Activated naive CD8-positive, alpha-beta T cell treated with anti-CD3 and anti-CD28 coated beads, Interleukin-2, amount 50 U/mL, for 24 hours (primary cell): ENCODE measurements around the gene EPHA3.

ENCODE experiments used
- ATAC-seq: fragments of 150-1000 bp; cut with Tn5 transposase; one replicate; pipeline ENCODE4 v1.10.0; 2021
- DNase-seq: peaks from one replicate; pipeline ENCODE4 v3.0.0; 2021
- H3K27ac Mint-ChIP-seq: one replicate; pipeline ENCODE4 v1.8.0; 2021; ENCODE audit warnings: mild to moderate bottlenecking, mixed read lengths
- H3K27me3 Mint-ChIP-seq: one replicate; pipeline ENCODE4 v1.8.0; 2021; ENCODE audit warnings: mixed read lengths
- H3K36me3 Mint-ChIP-seq: one replicate; pipeline ENCODE4 v1.8.0; 2021; ENCODE audit warnings: low read depth, mixed read lengths
- H3K4me1 Mint-ChIP-seq: one replicate; pipeline ENCODE4 v1.8.0; 2021; ENCODE audit warnings: mixed read lengths
- H3K4me3 Mint-ChIP-seq: one replicate; pipeline ENCODE4 v1.8.0; 2021; ENCODE audit warnings: mild to moderate bottlenecking, moderate library complexity, mixed read lengths
- H3K9me3 Mint-ChIP-seq: one replicate; pipeline ENCODE4 v1.8.0; 2021; ENCODE audit warnings: mixed read lengths

The EPHA3 gene

DNA sequence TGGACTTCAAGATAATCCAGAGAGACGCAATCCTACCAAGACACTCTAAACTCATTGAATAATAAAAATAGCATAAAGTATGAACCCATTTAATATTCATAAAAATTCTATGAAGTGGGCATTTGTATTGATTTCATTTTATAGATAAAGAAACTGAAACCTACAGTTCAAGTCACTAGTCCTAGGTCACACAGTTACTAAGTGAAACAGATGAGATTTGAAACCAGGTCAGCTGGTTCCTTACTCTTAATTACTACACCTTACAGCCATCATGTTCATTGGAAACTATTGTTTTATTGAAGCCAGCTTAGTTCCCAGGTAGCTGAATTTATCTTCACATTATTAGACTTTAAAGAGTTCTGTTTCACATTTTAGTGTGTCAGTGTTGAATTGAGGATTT, 158.7 kb downstream of the EPHA3 start:
- H3K27me3 Mint-ChIP-seq: no peaks in the 10 kb centered on the region
- ATAC-seq (no peak), DNase-seq (no peak)
- H3K27ac Mint-ChIP-seq: no peak overlapping the region
- H3K4me1 Mint-ChIP-seq: no peaks in the 10 kb centered on the region
- H3K4me3 Mint-ChIP-seq: no peak overlapping the region
- no peaks in the 10 kb centered on the region for H3K36me3 Mint-ChIP-seq
- peaks cover 8% of the 10 kb centered on the region for H3K9me3 Mint-ChIP-seq

DNA sequence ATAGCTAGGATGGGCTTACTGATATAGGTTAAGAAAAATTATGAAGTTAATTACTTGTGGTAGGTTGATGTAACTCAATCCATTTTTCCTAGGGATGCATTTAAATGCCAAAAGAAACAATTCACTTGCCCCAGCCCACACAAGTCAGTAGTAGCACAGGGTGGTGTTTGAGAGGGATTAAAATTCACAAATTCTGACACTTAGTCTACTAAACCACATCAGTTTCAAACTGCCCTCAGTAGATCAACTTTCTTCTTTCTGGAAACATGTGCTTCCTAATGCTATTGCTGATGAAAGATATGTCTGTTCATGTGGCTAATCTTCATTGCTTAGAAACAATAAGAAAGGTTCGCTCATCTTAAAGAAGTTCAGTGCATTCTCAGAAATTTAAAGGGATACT, 160.6 kb downstream of the EPHA3 start:
- DNase-seq: no peak
- H3K27me3 Mint-ChIP-seq: no peaks in the 10 kb centered on the region
- H3K36me3 Mint-ChIP-seq: no peaks in the 10 kb centered on the region
- peaks cover 8% of the 10 kb centered on the region for H3K9me3 Mint-ChIP-seq
- ATAC-seq: no peak
- H3K4me1 Mint-ChIP-seq: no peaks in the 10 kb centered on the region
- no peak overlapping the region for H3K4me3 Mint-ChIP-seq
- H3K27ac Mint-ChIP-seq: no peak overlapping the region

DNA sequence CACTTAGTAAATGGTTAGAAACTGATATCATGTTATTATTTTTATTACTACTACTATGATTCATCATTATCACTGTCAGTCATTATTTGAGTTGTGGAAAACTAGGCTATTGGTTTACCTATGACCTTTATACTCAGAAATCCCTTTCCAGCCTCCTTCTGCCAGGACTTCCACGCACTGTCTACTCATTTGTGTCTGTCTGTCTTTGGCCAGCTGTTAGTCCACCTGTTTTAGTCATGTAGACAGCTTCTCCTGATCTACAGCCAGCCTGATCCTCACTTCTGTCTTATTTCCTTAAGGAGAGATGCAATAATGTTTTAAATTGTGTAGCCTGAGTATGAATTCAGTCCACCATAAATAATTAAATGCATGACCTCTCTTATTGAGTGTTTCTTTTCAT, 162.8 kb downstream of the EPHA3 start:
- Mint-ChIP-seq H3K27ac (no peak overlapping the region), H3K9me3 (no peaks in the 10 kb centered on the region), H3K27me3 (no peaks in the 10 kb centered on the region), H3K36me3 (no peaks in the 10 kb centered on the region), H3K4me3 (no peak overlapping the region), H3K4me1 (no peaks in the 10 kb centered on the region)
- ATAC-seq (no peak), DNase-seq (no peak)

DNA sequence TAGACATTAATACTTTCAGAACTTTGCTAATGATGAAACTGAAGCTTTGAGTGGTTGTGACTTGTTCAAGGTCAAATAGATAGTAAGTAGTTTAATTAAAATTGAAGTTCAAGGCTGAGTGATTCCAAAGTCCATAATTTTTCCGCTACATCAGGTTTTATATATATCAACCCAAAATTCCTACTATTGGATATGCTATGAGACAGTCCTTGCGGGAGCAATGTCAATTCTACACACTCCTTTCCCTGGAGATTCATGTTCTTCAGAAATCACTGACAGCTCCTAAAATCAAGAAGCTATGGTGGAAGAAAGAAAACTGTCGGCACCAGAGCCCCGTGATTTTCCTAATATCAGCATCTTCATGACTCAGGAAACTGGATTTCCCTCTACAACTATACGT, 167.6 kb downstream of the EPHA3 start:
- no peak overlapping the region for H3K4me3 Mint-ChIP-seq
- ATAC-seq: no peak

DNA sequence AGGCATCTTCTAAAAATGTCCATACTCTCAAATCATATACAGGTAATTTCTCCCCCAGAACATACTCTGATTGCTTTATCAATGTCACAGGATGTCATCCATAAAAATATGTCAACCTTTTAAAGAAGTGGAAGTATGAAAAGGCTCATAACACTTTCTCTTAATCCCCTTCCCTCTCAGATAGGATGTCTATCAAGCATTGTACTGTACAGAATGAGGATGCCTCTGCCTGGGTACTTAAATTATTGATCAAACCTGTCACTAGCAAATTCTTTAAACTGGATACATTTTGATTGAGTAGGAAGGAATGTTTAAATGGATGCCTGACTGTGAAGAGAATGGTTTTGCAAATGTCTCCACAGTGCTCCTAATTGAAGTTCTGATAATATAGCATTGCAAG, 168.7 kb downstream of the EPHA3 start:
- Mint-ChIP-seq H3K4me3 (no peak overlapping the region), H3K9me3 (no peaks in the 10 kb centered on the region), H3K4me1 (no peaks in the 10 kb centered on the region), H3K27me3 (no peaks in the 10 kb centered on the region), H3K36me3 (no peaks in the 10 kb centered on the region), H3K27ac (no peak overlapping the region)
- DNase-seq: no peak
- no peak for ATAC-seq

More for the DNA sequence above, 167.6 kb downstream of the EPHA3 start:
- no peaks in the 10 kb centered on the region for H3K36me3 Mint-ChIP-seq
- no peaks in the 10 kb centered on the region for H3K9me3 Mint-ChIP-seq
- DNase-seq: no peak
- no peaks in the 10 kb centered on the region for H3K4me1 Mint-ChIP-seq
- no peaks in the 10 kb centered on the region for H3K27me3 Mint-ChIP-seq
- H3K27ac Mint-ChIP-seq: no peak overlapping the region

DNA sequence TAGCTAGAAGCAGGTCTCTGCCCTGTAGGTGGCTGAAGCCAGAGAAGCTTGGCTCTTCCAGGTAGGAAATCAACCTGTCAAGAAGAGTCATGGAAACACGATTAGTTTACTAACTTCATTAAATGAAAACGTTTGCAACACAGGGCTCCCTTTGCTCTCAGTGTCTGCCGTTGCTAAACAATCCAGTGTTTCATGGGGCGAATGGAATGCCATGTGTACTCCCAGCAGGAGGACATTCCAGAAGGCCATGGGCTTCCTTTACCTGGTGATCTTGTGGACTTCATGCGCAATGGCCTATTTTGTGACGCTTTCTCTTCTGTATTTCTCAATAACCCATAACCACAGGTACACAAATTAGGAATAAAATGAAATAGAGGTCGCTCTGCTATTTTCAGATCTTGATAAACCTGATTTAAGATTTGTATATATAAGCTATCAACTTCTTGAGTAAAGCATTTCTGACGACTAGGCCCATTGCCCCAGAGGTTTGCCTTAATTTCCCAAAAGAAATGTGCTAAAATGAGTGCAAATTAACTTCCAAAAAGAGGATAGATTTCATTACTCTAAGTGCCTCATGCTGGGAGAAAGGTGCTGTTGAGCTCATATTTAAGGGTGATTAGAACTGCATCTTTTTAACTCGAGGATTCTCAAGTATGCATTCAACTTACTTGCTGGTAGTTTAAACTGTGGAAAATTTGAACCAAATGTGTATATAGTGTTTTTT, 171.0 kb downstream of the EPHA3 start:
- ATAC-seq: no peak
- DNase-seq: no peak
- Mint-ChIP-seq H3K9me3 (no peaks in the 10 kb centered on the region), H3K4me1 (no peaks in the 10 kb centered on the region), H3K27me3 (no peaks in the 10 kb centered on the region), H3K27ac (no peak overlapping the region), H3K4me3 (no peak overlapping the region), H3K36me3 (no peaks in the 10 kb centered on the region)

DNA sequence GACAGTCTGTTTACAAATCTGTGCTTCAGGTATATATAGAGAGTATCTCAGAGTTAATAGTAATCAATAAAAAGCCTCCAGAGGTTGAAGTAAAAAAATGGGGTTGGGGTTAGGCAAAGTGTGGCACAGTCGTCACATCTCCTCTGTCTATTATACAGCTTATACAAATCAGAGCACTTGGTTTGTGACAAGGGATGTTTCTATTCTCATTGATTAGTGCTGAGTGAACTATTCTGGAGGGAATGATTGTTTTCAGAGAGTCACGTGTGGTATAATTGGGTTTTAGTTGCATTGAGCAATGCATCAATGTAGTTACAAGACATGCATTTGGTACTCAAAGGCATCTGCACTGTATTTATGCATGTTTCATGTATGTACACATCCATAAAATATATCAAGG, 172.9 kb downstream of the EPHA3 start:
- H3K4me1 Mint-ChIP-seq: no peaks in the 10 kb centered on the region
- ATAC-seq (no peak), DNase-seq (no peak)
- H3K27me3 Mint-ChIP-seq: no peaks in the 10 kb centered on the region
- H3K27ac Mint-ChIP-seq: no peak overlapping the region
- H3K36me3 Mint-ChIP-seq: no peaks in the 10 kb centered on the region
- no peaks in the 10 kb centered on the region for H3K9me3 Mint-ChIP-seq
- no peak overlapping the region for H3K4me3 Mint-ChIP-seq

DNA sequence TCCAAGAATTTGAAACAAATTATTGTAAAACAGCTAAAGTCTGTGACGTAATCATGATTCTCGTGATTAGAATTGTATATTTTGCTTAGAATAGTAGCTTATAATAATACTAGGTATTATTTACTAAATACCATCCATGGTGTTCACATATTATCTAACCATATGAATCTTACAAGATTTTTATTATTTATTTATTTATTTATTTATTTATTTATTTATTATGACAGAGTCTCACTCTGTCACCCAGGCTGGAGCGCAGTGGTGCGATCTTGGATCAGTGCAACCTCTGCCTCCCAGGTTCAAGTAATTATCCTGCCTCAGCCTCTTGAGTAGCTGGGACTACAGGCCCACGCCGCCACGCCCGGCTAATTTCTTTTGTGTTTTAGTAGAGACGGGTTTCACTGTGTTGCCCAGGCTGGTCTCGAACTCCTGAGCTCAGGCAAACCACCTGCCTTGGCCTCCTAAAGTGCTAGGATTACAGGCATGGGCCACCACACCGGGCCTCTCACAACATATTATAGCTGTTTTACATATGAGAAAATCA, 173.5 kb downstream of the EPHA3 start:
- Mint-ChIP-seq H3K36me3 (no peaks in the 10 kb centered on the region), H3K4me1 (no peaks in the 10 kb centered on the region), H3K4me3 (no peak overlapping the region), H3K27me3 (no peaks in the 10 kb centered on the region), H3K9me3 (peaks cover 3% of the 10 kb centered on the region), H3K27ac (no peak overlapping the region)
- ATAC-seq (no peak), DNase-seq (no peak)

DNA sequence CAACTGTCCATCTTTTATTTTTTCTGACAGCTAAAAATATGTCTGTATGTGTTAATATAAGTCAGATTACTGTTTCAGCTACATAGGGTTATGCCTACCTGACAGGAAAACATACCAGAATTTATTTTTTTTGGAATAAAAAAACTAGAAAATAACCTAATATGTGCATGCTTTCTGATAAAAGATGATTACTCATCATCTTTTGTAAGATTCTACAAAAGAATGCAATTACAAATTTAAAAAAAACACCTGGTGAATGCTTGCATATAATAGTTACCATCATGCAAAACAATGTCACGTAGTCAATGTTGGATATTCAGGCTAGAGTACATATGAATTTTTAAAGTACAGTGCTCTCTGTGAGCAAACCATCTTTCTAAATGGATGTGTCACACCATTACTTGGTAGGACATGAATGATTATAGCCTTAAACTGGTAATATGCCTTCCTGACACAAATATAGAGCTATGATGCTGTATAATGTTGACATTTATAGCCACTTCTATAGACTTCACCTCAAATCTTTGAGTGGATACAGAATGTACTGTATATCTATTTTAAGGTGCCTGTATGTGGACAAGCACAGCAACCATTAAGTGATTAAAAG, 180.6 kb downstream of the EPHA3 start:
- Mint-ChIP-seq H3K4me1 (no peaks in the 10 kb centered on the region), H3K4me3 (no peak overlapping the region), H3K9me3 (peaks cover 10% of the 10 kb centered on the region), H3K27me3 (no peaks in the 10 kb centered on the region), H3K36me3 (no peaks in the 10 kb centered on the region), H3K27ac (no peak overlapping the region)
- ATAC-seq (no peak), DNase-seq (no peak)

DNA sequence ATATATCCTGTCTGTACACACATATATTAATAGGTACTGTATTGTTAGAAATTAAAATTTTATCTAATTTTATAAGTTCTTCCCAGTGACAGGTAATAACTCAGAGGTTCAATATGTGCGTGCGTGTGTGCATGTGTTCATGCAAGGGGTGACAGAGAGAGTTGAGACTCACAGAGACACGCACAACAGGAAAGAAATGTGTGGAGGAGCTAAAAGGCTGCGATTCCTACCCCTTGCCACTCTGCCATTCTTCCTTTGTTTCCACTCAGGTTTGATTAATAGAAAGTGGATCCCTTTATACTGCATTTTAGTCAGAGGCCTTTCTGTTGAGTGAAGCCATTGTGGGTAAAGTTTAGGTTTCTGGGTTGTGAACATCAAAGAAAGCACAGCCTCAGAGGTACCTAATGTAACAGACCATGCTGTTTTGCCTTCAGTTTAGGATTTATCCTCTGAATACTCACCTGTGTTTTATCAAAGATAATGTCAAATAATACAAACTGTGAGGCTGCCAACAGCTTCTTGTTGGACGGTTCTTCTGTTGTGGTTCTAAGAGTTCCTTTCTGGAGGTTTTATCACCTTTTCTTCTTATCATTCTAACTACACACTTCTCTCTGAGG, 182.3 kb downstream of the EPHA3 start:
- Mint-ChIP-seq H3K9me3 (peaks cover 14% of the 10 kb centered on the region), H3K27me3 (no peaks in the 10 kb centered on the region), H3K4me1 (no peaks in the 10 kb centered on the region), H3K27ac (no peak overlapping the region), H3K36me3 (no peaks in the 10 kb centered on the region), H3K4me3 (no peak overlapping the region)
- no peak for ATAC-seq
- DNase-seq: no peak

DNA sequence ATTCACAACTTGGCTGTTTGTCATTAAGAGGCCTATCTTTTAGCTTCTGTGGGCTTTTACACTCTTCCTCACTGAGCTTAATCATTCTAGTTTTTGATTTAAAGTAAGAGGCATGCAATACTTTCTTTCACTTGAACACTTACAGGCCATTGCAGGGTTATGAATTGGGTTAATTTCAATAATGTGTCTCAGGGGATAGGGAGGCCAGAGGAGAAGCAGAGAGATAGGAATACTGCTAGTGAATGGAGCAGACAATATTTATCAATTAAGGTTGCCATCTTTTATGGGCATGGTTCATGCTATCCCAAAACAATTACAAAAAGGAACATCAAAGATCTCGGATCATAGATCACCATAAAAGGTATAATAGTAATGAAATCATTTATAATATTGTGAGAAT, 189.8 kb downstream of the EPHA3 start:
- Mint-ChIP-seq H3K4me3 (no peak overlapping the region), H3K36me3 (no peaks in the 10 kb centered on the region), H3K4me1 (no peaks in the 10 kb centered on the region), H3K27ac (no peak overlapping the region), H3K9me3 (peaks cover 9% of the 10 kb centered on the region), H3K27me3 (no peaks in the 10 kb centered on the region)
- DNase-seq (no peak), ATAC-seq (no peak)

DNA sequence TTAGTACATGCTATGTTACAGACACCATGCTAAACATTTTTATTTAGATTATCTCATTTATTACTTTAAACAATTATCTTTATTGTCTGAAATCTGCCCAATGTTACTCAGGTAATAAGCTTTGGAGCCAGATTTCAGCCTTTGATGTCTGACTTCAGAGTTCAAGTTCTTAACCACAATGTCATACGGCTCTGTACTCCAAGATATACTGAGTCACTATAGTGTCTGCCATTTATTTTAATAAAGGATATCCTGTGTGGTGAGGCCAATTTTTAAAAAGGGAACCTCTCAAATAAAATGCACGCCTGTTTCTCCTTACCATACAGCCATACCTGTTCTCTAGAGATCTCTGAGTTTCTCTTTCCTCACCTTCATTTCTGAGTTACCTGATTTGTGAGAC, 193.1 kb downstream of the EPHA3 start:
- Mint-ChIP-seq H3K4me3 (no peak overlapping the region), H3K27me3 (no peaks in the 10 kb centered on the region), H3K4me1 (no peaks in the 10 kb centered on the region), H3K27ac (no peak overlapping the region), H3K9me3 (peaks cover 14% of the 10 kb centered on the region), H3K36me3 (no peaks in the 10 kb centered on the region)
- DNase-seq (no peak), ATAC-seq (no peak)

DNA sequence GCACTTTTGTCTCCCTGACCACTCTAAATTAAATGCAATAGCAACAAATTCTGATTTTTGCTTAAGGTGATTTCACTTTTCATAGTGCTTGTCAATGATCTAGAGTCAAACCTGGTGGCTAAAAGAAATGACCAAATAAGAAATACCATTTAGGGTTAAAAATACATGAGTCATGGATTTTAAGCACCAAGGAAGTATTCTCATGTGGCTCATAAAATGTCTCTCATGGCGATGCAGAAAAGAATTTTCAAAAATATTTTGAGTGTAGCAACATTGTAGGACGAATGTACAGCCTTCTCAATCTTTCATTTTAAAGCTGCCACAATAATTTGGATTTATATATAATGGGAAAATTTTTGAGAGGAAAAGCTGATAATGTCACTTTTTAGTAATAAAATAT, 193.6 kb downstream of the EPHA3 start:
- peaks cover 14% of the 10 kb centered on the region for H3K9me3 Mint-ChIP-seq
- ATAC-seq: no peak
- H3K4me3 Mint-ChIP-seq: no peak overlapping the region
- no peaks in the 10 kb centered on the region for H3K27me3 Mint-ChIP-seq
- DNase-seq: no peak
- no peaks in the 10 kb centered on the region for H3K4me1 Mint-ChIP-seq
- H3K36me3 Mint-ChIP-seq: no peaks in the 10 kb centered on the region
- no peak overlapping the region for H3K27ac Mint-ChIP-seq

DNA sequence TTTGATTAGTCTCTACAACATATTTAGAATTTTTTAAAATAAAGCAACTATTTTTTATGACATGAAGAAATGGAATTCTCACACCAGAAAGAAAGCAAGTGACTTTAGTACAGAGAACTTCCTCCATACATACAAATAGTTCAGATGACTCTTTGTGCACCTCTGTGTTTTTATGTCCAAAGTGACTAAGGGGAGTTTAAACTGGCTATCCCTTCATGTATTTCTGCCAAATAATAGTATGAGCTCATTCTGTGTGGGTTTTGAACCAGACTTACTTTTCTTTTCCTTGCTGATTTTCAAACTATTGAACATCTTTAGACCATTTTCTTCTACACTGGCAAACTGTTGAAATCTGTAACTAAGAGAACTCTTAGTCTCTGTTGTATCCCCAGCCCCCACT, 196.3 kb downstream of the EPHA3 start:
- peaks cover 9% of the 10 kb centered on the region for H3K9me3 Mint-ChIP-seq
- DNase-seq (no peak), ATAC-seq (no peak)
- no peak overlapping the region for H3K4me3 Mint-ChIP-seq
- no peaks in the 10 kb centered on the region for H3K4me1 Mint-ChIP-seq
- no peaks in the 10 kb centered on the region for H3K36me3 Mint-ChIP-seq
- no peak overlapping the region for H3K27ac Mint-ChIP-seq
- no peaks in the 10 kb centered on the region for H3K27me3 Mint-ChIP-seq

DNA sequence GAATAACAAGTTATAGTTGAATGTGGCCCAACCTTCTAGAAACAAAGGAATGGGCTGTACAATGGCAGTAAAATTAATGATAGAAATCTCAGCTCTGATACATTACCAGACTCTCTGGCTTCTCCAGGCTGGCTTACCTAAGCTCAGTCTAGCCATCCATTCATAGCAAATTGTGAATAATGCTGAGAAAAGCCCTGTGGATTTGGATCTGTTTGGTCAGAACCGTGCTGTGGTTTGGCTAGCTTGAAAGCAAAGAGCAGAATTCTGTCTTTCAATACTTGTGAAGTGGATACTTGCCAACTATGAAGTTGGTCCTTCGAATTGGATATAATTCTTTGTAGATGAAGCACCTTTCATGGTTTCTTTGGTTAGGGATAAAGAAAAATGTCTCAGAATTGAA, 199.1 kb downstream of the EPHA3 start:
- Mint-ChIP-seq H3K27ac (no peak overlapping the region), H3K4me3 (no peak overlapping the region), H3K36me3 (no peaks in the 10 kb centered on the region), H3K9me3 (peaks cover 9% of the 10 kb centered on the region), H3K4me1 (no peaks in the 10 kb centered on the region), H3K27me3 (no peaks in the 10 kb centered on the region)
- ATAC-seq: no peak
- DNase-seq: no peak
